Measurements from ENCODE around the gene PES1. TPM values are rescaled to one million over a fixed set of nuclear protein-coding genes. Genes with fewer than 3 reads are reported as not detected.
A peak's percentile ranks its signal among the peaks of the same experiment; 100 is the strongest.

The PES1 gene
- total RNA-seq, 4 donors from 2014 or later, result 45.3 to 67.0 (median 58.4) TPM

DNA sequence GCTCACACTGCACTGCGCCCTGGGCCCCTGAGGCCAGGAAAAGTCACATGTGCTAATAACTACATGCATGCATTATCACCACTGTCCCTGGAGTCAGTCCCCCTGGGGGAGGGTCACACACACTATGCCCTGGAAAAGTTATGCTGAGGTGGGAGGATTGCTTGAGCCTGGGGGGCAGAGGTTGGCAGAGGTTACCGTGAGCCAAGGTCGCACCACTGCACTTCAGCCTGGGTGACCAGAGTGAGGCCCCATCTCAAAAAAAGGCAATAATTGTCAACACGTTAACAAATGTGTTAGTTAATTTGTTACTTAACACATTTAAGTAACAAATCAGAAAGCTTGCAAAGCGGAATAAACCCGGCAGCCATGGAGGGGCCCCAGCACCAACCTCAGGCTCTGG, 31.8 kb downstream of the PES1 start:
- no peak for TF ChIP-seq POLR2A (IDR thresholded peaks at IDR 0.05)
- TF ChIP-seq, protein P1, sequence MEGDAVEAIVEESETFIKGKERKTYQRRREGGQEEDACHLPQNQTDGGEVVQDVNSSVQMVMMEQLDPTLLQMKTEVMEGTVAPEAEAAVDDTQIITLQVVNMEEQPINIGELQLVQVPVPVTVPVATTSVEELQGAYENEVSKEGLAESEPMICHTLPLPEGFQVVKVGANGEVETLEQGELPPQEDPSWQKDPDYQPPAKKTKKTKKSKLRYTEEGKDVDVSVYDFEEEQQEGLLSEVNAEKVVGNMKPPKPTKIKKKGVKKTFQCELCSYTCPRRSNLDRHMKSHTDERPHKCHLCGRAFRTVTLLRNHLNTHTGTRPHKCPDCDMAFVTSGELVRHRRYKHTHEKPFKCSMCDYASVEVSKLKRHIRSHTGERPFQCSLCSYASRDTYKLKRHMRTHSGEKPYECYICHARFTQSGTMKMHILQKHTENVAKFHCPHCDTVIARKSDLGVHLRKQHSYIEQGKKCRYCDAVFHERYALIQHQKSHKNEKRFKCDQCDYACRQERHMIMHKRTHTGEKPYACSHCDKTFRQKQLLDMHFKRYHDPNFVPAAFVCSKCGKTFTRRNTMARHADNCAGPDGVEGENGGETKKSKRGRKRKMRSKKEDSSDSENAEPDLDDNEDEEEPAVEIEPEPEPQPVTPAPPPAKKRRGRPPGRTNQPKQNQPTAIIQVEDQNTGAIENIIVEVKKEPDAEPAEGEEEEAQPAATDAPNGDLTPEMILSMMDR (IDR thresholded peaks at IDR 0.05), result no peak

DNA sequence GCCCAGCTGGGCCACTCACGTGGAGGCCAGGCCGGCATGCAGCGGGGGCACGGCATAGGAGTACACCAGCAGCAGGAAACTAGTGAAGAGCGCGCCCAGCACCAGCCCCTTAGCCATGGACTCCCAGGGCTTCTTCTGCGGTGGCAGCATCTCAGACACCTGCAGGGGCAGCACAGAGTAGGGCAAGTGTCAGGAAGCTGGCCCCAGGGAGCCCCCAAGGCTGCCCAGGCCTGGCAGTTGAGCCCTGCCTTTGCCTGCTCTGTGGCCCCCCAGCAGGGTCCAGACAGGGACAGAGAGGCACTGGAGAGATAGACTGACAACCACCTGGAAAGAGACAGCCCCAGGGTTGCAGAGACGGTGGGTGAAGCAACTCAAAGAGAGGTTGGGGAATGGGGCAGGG, 34.5 kb downstream of the PES1 start:
- Histone ChIP-seq H3K27ac (no peak overlapping the region), H3K36me3 (no peaks in the 10 kb centered on the region), H3K4me3 (no peak overlapping the region), H3K27me3 (no peaks in the 10 kb centered on the region), H3K9me3 (no peaks in the 10 kb centered on the region), H3K4me1 (peaks cover 0 to 2% (median 0%) of the 10 kb centered on the region in 3 donors)
- intact Hi-C loops (cut with DNase I), result no loop called here
- no peak for DNase-seq
- 75% methylated on average over 1 of the region's 8 CpGs; no CpG with 5 or more reads in 1 of the 2 donors for WGBS, 2 donors
- no peak for TF ChIP-seq POLR2A (IDR thresholded peaks at IDR 0.05)
- TF ChIP-seq, protein P1 (IDR thresholded peaks at IDR 0.05), result no peak

More for the DNA sequence above, 31.8 kb downstream of the PES1 start:
- Histone ChIP-seq H3K36me3 (no peaks in the 10 kb centered on the region), H3K27ac (no peak overlapping the region), H3K9me3 (no peaks in the 10 kb centered on the region), H3K4me1 (peaks cover 0 to 6% (median 0%) of the 10 kb centered on the region in 3 donors), H3K4me3 (no peak overlapping the region), H3K27me3 (peaks cover 0 to 3% (median 0%) of the 10 kb centered on the region in 4 donors)
- WGBS, 2 donors, result 64 to 68% methylated on average over 5 to 6 of the region's 6 CpGs
- intact Hi-C loops (cut with DNase I), result no loop called here
- DNase-seq, result no peak

DNA sequence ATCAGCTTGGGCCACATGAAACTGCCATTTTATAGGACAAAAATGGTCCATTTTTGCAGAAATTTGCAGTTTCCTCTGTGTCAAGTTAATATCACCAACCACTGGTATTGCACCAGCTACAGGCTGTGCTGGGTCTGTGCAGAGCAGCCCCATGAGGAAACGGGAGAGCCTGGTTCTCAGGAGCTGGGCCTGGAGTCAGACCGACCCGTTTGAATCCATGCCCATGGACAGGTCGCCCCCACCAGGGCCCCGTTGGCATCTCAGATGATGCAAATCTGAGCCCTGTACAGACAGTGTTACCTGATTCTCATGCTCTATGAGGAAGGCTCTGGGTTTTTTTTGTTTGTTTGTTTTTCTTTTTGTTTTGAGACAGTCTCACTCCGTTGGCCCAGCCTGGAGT, 35.3 kb downstream of the PES1 start:
- H3K27me3 ChIP-seq, result no peaks in the 10 kb centered on the region
- H3K4me3 ChIP-seq, result no peak overlapping the region
- H3K9me3 ChIP-seq, result no peaks in the 10 kb centered on the region
- TF ChIP-seq POLR2A (IDR thresholded peaks at IDR 0.05), result no peak
- TF ChIP-seq, protein P1 (IDR thresholded peaks at IDR 0.05), result peak in 1 of 6 experiments; percentile 13
- intact Hi-C loops (cut with DNase I), result no loop called here
- no peak overlapping the region for H3K27ac ChIP-seq
- WGBS, 2 donors, result 71 to 80% methylated on average over 5 to 6 of the region's 6 CpGs
- H3K36me3 ChIP-seq, result no peaks in the 10 kb centered on the region
- no peaks in the 10 kb centered on the region for H3K4me1 ChIP-seq
- DNase-seq, result no peak

DNA sequence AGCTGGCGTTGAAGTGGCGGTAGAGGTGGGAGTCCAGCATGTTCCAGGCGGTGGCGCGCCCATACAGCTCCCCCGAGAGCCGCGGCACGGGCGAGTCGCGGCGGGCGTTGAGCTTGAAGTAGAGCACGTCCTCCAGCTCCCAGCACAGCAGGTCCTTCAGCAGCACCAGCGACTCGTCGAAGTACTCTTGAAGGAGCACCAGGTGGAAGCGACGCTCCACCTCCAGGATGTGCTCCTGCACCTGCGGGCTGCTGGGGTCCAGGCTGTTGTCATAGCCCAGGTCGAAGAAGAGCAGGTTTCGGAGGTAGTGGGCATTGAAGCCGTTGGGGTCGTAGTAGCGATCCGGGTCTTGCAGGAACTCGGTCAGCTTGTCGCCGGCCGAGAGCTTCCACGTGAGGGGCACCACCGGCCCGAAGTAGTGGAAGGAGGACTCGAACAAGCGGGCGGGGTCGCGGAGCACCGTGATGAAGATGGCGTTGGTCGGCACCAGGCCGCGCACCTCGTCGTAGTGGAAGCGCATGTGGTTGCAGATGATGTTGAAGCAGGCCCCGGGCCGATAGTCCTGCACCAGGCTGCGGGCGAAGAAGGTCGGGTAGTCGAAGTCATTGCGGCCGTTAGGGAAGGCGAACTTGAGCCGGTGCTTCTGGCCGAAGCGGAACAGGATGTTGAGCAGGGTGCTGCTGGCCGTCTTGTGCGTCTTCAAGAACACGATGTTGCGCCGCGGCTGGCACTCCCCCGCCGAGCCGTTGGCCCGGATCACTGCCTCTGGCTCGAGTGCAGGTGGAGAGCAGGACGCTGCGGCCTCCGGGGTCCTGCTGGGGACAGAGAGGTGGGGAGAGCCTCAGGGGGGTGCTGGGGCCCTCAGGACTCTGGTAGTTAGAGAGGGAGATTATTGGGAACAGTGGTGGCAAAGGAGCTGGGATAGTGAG, 36.2 kb downstream of the PES1 start:
- intact Hi-C loops (cut with DNase I), result no loop called here

DNA sequence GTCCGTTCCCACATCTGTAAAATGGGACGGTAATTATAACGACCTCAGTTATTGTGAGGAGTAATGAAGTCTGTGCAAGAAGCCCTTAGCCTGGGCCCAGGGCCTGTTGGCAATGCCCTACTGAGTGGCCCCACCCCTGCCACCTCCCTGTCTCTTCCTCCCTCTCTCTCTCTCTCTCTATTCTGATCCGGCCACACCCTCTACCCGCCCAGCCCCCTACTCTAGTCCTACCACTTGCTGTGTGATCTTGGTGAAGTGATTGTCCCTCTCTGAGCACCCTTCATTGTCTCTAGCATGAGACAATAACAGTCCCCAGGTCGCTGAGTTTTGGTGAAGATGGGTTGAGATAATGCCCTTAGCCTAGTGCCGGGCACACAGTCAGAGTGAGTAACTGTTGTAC, 37.7 kb downstream of the PES1 start:
- TF ChIP-seq POLR2A (IDR thresholded peaks at IDR 0.05), result no peak
- TF ChIP-seq, protein P1 (IDR thresholded peaks at IDR 0.05), result no peak
- Histone ChIP-seq H3K4me3 (no peak overlapping the region), H3K4me1 (no peaks in the 10 kb centered on the region), H3K27me3 (peaks cover 0 to 5% (median 0%) of the 10 kb centered on the region in 4 donors), H3K9me3 (no peaks in the 10 kb centered on the region), H3K27ac (no peak overlapping the region), H3K36me3 (no peaks in the 10 kb centered on the region)
- intact Hi-C loops (cut with DNase I), result no loop called here
- no peak for DNase-seq
- 66 to 74% methylated on average over 7 of the region's 7 CpGs for WGBS, 2 donors

More for the DNA sequence above, 36.2 kb downstream of the PES1 start:
- Histone ChIP-seq H3K4me3 (no peak overlapping the region), H3K4me1 (no peaks in the 10 kb centered on the region), H3K27ac (no peak overlapping the region), H3K36me3 (no peaks in the 10 kb centered on the region), H3K27me3 (no peaks in the 10 kb centered on the region), H3K9me3 (no peaks in the 10 kb centered on the region)
- TF ChIP-seq POLR2A (IDR thresholded peaks at IDR 0.05), result no peak
- TF ChIP-seq, protein P1 (IDR thresholded peaks at IDR 0.05), result no peak
- 91 to 95% methylated on average over 29 to 43 of the region's 73 CpGs for WGBS, 2 donors
- no peak for DNase-seq

All from esophagus squamous epithelium (tissue), 5 donors.